HEK293T (cell line): ENCODE results near the gene GLCE.

Experiments
- CTCF ChIA-PET: fragments of 350-600 bp; formaldehyde crosslinking; extraction: SDS; loops from one replicate; lab custom pipeline; 2021; ENCODE audit warnings: antibody characterized with exemption, inconsistent platforms; lab: Yijun Ruan, JAX
- POLR2A ChIA-PET: fragments of 350-600 bp; formaldehyde crosslinking; extraction: SDS; loops from one replicate; lab custom pipeline; 2020; ENCODE audit warnings: antibody characterized with exemption, inconsistent platforms; lab: Yijun Ruan, JAX
- DNase-seq: peaks from one replicate; pipeline ENCODE4 v3.0.0; 2012; ENCODE audit warnings: mixed read lengths; ENCODE audit errors: extremely low spot score
- ARNT ChIP-seq: fragments of 450-650 bp; IDR thresholded peaks from 2 replicates; pipeline ENCODE4 v1.6.1; 2017; ENCODE audit warnings: mild to moderate bottlenecking
- CTBP1 ChIP-seq: fragments of 450-650 bp; IDR thresholded peaks from 2 replicates; pipeline ENCODE4 v1.6.1; 2016; ENCODE audit warnings: borderline replicate concordance
- ELF4 ChIP-seq: fragments of 450-650 bp; IDR thresholded peaks from 2 replicates; pipeline ENCODE4 v1.6.1; 2017; ENCODE audit warnings: antibody characterized with exemption
- FOXA1 ChIP-seq: fragments of 450-650 bp; IDR thresholded peaks from 2 replicates; pipeline ENCODE4 v1.6.1; 2016; ENCODE audit warnings: mild to moderate bottlenecking
- FOXK2 ChIP-seq: fragments of 450-650 bp; IDR thresholded peaks from 2 replicates; pipeline ENCODE4 v1.6.1; 2016; ENCODE audit warnings: mild to moderate bottlenecking
- FOXM1 ChIP-seq: fragments of 450-650 bp; IDR thresholded peaks from 2 replicates; pipeline ENCODE4 v1.6.1; 2017; ENCODE audit warnings: mild to moderate bottlenecking, borderline replicate concordance
- HDGF ChIP-seq: fragments of 450-650 bp; IDR thresholded peaks from 2 replicates; pipeline ENCODE4 v1.6.1; 2017; ENCODE audit warnings: antibody characterized with exemption, borderline replicate concordance
- L3MBTL2 ChIP-seq: fragments of 450-650 bp; conservative IDR thresholded peaks from 2 replicates; pipeline ENCODE4 v1.6.1; 2016; ENCODE audit warnings: mild to moderate bottlenecking
- LEF1 ChIP-seq: fragments of 450-650 bp; IDR thresholded peaks from 2 replicates; pipeline ENCODE4 v1.6.1; 2017; ENCODE audit warnings: mild to moderate bottlenecking, borderline replicate concordance
- NFRKB ChIP-seq: fragments of 450-650 bp; IDR thresholded peaks from 2 replicates; pipeline ENCODE4 v1.6.1; 2016; ENCODE audit warnings: mild to moderate bottlenecking, moderate library complexity
- PKNOX1 ChIP-seq: fragments of 450-650 bp; IDR thresholded peaks from 2 replicates; pipeline ENCODE4 v1.6.1; 2016
- SP1 ChIP-seq: fragments of 450-650 bp; IDR thresholded peaks from 2 replicates; pipeline ENCODE4 v1.6.1; 2017
- SUZ12 ChIP-seq: fragments of 450-650 bp; IDR thresholded peaks from 2 replicates; pipeline ENCODE4 v1.6.1; 2016; ENCODE audit warnings: mild to moderate bottlenecking
- TARDBP ChIP-seq: fragments of 450-650 bp; IDR thresholded peaks from 2 replicates; pipeline ENCODE4 v1.6.1; 2016
- ZNF384 ChIP-seq: fragments of 450-650 bp; IDR thresholded peaks from 2 replicates; pipeline ENCODE4 v1.6.1; 2016

The GLCE gene

GRCh38 chr15:69225355-69226022, 65.1 kb downstream of the GLCE start:
- CTCF ChIA-PET: interaction anchor here (0.6 to 1.9 kb wide), 4 partner anchors 166 to 194 kb away, joined by 3 to 8 read pairs (median 4); no protein-coding TSS in a partner anchor
- no peak for TF ChIP-seq SUZ12
- TF ChIP-seq CTBP1: no peak
- TF ChIP-seq ZNF384: no peak
- no peak for TF ChIP-seq FOXK2
- TF ChIP-seq LEF1: no peak
- TF ChIP-seq SP1: no peak
- no peak for TF ChIP-seq FOXA1
- no peak for TF ChIP-seq ELF4
- no peak for TF ChIP-seq TARDBP
- TF ChIP-seq ARNT: no peak
- no peak for TF ChIP-seq HDGF
- no peak for TF ChIP-seq FOXM1
- POLR2A ChIA-PET: interaction anchor here (0.7 kb wide), 1 partner anchor 60 kb away, joined by 3 read pairs; no protein-coding TSS in a partner anchor
- peak; percentile 18 for DNase-seq

- DNase-seq: no peak
- TF ChIP-seq NFRKB: no peak
- TF ChIP-seq HDGF: no peak
- no peak for TF ChIP-seq ARNT
- no peak for TF ChIP-seq FOXA1
- TF ChIP-seq PKNOX1: no peak
- no peak for TF ChIP-seq ZNF384
- TF ChIP-seq TARDBP: no peak
- TF ChIP-seq SP1: no peak
- TF ChIP-seq CTBP1: no peak
- no peak for TF ChIP-seq FOXM1
- no peak for TF ChIP-seq LEF1
- TF ChIP-seq SUZ12: no peak
- TF ChIP-seq L3MBTL2: no peak
- CTCF ChIA-PET: interaction anchor here (0.6 to 1.9 kb wide), 2 partner anchors 167 to 194 kb away, joined by 4 to 8 read pairs; no protein-coding TSS in a partner anchor
- POLR2A ChIA-PET: interaction anchor here (0.7 kb wide), 1 partner anchor 60 kb away, joined by 3 read pairs; no protein-coding TSS in a partner anchor
Observed at GRCh38 chr15:69226023-69226355, 65.6 kb downstream of the GLCE start.

- TF ChIP-seq ELF4 (no peak), ZNF384 (no peak), PKNOX1 (no peak), SP1 (no peak), CTBP1 (no peak), LEF1 (no peak)
- POLR2A ChIA-PET: no interaction called here
- CTCF ChIA-PET: no interaction called here
- DNase-seq: no peak
Observed at GRCh38 chr15:69232144-69232543, 71.7 kb downstream of the GLCE start.

GRCh38 chr15:69232765-69233164, 72.3 kb downstream of the GLCE start:
- ChIA-PET CTCF (no interaction called here), POLR2A (no interaction called here)
- TF ChIP-seq FOXK2 (no peak), TARDBP (no peak)
- no peak for DNase-seq

- POLR2A ChIA-PET: interaction anchor here (1.0 kb wide), 1 partner anchor 160 kb away, joined by 3 read pairs; no protein-coding TSS in a partner anchor
- no peak for DNase-seq
- TF ChIP-seq PKNOX1 (peak; percentile 58; the same call in 1 of the 2 replicates), FOXA1 (no peak), LEF1 (no peak), FOXM1 (no peak), NFRKB (no peak), ARNT (no peak), ZNF384 (peak; percentile 80), SP1 (no peak)
- CTCF ChIA-PET: interaction anchor here (0.6 to 1.6 kb wide), 3 partner anchors 9 to 79 kb away, joined by 3 to 6 read pairs (median 3); no protein-coding TSS in a partner anchor
Observed at GRCh38 chr15:69234676-69235075, 74.2 kb downstream of the GLCE start.

GRCh38 chr15:69236505-69236904, 76.1 kb downstream of the GLCE start:
- no peak for TF ChIP-seq ARNT
- no peak for TF ChIP-seq CTBP1
- TF ChIP-seq NFRKB: no peak
- TF ChIP-seq ELF4: no peak
- no peak for TF ChIP-seq FOXA1
- no peak for TF ChIP-seq SP1
- TF ChIP-seq SUZ12: no peak
- TF ChIP-seq TARDBP: no peak
- POLR2A ChIA-PET: no interaction called here
- CTCF ChIA-PET: no interaction called here
- no peak for DNase-seq

GRCh38 chr15:69237718-69238117, 77.3 kb downstream of the GLCE start:
- TF ChIP-seq ELF4 (no peak), CTBP1 (no peak), FOXA1 (no peak), PKNOX1 (no peak), NFRKB (no peak), ZNF384 (no peak), FOXM1 (no peak), SUZ12 (no peak)
- ChIA-PET POLR2A (interaction anchor here (0.7 kb wide), 1 partner anchor 75 kb away, joined by 7 read pairs; no protein-coding TSS in a partner anchor), CTCF (no interaction called here)
- no peak for DNase-seq
